GM19023 (cell line): ENCODE data around the gene MBL2.

Experiments
- ATAC-seq: cut with Tn5 transposase; IDR thresholded peaks from one replicate; pipeline ENCODE4 v1.9.1; 2021; ENCODE audit warnings: mild to moderate bottlenecking, moderate library complexity; ENCODE audit not compliant: unreplicated experiment

Gene MBL2

DNA sequence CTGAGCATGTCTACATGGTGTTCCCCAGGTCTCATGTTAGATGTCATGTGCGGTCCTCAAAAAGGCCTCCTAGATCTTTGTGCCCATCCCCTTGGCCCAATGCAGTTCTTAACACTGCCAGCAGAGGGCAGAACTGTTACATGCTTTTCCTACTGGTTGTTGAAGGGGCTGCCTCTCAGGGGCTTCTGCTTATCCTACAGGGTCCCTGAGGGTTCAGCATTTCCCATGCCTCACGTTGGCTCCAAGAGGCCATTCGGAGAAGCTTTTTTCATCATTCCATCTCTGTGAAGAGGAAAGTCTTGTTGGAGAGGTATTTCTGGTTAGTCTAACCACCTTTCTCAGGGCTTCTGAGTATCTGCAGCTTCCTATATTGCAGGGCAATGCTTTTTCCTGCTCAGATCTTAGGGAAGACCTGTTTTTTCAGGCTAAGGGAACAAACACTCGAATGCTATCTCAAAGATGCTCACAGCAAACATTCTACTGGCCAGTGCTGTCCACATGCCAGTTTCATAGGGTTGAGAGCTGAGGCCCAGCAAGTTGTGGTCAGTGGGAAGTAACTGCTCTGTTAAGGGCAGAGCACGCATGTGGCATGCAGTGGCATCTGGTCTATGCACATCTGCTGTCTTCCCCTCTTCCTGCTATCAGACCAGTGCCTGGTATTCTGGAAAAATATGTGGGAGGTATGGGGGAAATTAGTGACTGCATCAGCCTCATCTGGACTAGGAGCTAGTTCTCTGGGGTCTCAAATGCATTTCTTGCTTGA, 31.5 kb downstream of the MBL2 start:
- ATAC-seq: peak; percentile 72

DNA sequence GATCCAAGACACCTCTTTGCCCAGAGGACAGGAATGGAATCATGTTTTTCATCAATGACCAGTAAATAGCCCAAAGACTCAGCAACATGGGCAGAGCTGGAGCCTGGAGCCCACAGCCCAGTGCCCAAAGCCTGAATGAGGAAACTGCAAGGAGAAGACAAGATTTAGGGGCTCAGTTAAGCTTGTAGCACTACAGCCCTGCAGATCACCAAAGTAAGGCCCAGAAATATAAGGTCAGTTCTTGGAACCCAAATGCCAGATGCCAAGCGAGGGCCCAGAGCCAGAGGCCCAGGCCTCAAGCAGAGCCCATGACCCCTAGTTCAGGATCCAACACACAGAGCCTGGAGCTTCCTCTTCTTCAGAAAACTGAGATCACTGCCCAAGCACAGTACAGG, 32.4 kb downstream of the MBL2 start:
- no peak for ATAC-seq

DNA sequence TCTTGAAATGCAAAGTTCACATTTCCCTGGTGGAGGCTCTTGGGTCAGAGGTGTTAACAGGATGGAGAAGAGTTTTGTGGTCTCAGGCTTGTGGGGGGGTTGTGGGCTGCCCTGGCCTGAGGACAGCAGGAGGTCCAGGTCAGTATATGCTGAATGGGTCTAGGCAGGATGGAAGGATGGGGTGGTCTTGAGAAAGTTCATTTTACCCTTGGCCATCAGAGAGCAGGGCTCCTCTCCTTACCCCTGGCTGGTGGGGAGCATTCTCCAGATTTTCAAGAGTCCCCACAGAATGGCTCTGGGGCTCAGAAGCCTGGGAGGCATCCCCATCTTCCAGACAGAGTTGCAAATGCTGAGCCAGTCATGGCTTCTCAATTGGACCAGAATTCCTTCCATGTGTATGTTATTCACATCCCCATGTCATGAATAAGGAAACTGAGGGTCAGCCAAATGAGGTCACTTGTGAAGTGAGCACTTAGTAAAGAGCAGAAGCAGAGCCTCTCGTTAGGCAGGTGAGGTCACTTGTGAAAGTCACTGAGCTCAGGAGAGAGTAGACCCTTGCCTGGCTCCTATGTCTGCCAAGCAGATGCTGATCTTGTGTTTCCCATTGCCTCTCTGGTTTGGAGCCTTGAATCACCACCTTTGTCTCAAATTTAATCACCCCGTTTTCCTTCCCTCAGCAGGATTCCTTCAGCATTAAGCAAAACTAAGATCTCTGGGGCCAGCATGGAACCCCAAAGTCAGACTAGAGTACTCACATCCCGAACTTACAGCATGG, 33.0 kb downstream of the MBL2 start:
- ATAC-seq: no peak

DNA sequence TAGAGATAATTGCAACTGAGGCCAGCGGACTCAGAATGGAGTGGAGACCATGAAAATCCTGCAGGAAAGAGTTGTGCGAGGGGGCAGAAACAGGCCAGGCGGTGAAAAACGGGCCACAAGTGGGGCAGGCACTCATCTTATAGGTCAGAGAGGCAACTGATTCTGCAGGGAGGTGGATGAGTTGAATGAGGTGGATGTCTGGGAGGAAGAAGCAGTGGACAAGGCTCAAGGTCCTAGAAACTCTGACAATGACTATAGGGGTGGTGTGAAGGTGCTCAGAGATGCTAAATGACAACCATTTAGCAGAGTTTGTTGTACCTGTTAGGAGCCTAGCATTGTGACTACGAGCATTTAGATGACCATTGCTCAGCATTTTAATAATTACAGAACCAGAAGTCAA, 33.6 kb downstream of the MBL2 start:
- ATAC-seq: no peak

DNA sequence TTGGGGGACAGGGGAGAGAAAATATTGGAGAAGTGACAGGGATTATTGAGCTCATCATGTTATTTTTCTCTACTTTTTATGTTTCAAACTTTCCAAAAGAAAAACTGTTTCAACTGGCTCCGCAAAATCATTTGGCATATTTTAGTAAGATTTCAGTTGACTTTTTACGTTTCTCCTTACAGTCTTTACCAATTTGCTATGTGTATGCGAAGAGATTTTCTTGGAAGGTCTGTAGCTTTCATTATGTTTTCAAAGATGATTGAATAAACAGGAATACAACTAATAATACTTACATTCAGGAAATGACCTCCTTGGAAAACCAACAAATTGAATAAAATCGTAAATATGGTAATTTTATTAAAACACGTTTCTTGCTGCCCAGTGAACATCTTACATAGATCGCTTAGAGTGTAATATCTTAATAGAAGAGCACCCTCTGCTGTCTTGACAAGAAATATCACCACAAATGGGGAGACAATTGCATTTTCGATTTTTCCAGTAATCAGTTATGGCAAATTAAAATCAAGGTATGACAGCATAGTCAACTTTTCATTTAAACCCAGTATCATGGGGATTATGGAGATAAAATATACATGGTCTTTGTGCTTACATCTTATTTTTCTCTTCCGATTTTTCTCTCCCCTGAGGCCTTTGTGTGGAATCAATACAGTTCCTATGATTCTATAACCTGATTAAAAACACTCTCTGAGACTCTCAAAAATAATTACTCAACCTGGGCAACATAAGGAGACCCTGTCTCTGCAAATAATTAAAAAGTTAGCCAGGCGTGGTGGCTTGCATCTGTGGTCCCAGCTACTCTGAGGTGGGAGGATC, 43.1 kb downstream of the MBL2 start:
- no peak for ATAC-seq

DNA sequence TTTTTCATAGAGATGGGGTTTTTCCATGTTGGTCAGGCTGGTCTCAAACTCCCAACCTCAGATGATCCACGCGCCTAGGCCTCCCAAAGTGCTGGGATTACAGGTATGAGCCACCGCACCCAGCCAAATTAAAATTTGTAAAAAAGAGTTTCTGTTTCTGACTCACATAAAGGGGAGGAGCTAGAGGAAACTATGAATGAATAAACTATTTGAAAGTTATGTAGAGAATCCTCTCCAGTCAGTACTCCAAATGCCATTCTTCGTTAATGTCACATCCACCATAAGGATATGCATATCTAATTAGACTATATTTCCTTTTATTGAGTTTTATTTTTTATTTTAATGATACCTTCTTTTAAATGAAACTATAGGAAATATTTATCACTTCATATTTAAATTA, 52.6 kb downstream of the MBL2 start:
- no peak for ATAC-seq
